ENCODE data around the gene SPACDR.

SPACDR gene

DNA sequence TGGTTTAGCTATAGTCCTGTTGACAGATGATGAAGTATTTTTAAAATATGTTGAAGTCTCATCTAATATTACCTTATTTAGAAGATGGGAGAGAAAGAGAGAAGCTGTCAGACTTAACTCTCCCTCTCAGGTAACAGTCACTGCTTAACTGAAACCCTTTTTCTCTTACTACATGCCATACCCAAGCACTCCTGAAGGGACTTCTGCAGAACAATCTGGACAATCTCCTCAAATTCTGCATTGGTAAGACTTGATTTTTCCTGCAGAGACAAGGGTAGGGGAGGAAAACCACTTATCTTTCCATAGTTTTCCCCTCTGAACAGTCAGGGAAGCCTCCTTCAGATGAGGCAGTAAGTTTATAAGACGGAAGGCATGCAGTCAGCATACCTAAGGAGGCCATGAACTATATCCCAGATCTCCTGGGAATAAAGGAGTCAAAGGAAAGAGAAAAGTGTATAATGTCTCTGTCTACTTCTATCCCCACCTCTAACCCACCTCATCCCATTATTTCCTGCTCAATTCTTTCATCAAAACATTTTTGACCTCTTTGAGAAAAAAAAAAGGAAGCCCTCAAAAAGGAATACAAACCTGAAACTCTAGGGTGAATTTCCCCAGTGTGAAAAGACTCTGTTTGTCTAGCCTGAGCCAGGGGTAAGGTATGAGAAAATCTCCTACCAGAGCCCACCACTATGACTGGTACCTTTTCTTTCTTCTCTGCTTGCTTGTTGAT lies 45.0 kb downstream of the SPACDR start:
- H3K27me3 ChIP-seq (ENCODE audit: low read depth) = no peaks in the 10 kb centered on the region
- no peak overlapping the region for H3K4me3 ChIP-seq
- H3K4me1 ChIP-seq = no peaks in the 10 kb centered on the region
- DNase-seq (ENCODE audit: low spot score in 2 of 2) = no peak
- H3K9me3 ChIP-seq = no peaks in the 10 kb centered on the region
- H3K36me3 ChIP-seq (replicated peaks) = no peaks in the 10 kb centered on the region; the same call in 1 of the 2 replicates
- in situ Hi-C loops (cut with MboI; ENCODE audit: low sequenced_read_pairs) = no loop called here

DNA sequence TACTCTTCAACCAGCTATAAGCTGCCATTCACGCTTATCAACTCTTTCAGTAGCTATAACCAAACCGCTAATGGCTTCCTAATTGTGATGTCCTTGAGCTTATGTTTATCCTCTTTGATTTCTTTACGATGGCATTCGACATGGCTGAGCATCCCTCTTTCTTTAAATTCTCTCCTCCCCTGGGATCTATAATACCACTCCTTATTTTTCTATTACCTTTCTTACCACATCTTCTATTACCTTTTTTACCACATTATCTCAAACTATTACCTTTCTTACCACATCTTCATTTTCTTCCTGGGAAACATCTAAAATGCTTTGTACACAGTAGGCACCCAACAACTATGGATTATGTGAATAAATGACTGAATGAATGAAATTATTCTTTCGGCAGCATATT lies 48.6 kb downstream of the SPACDR start:
- Histone ChIP-seq H3K9me3 (no peaks in the 10 kb centered on the region), H3K4me3 (no peak overlapping the region), H3K27me3 (ENCODE audit: low read depth) (peaks cover 2% of the 10 kb centered on the region; the same call in 1 of the 2 replicates), H3K4me1 (no peaks in the 10 kb centered on the region), H3K36me3 (replicated peaks) (no peaks in the 10 kb centered on the region)
- no peak for DNase-seq (ENCODE audit: low spot score in 2 of 2)
- in situ Hi-C loops (cut with MboI; ENCODE audit: low sequenced_read_pairs) = no loop called here

DNA sequence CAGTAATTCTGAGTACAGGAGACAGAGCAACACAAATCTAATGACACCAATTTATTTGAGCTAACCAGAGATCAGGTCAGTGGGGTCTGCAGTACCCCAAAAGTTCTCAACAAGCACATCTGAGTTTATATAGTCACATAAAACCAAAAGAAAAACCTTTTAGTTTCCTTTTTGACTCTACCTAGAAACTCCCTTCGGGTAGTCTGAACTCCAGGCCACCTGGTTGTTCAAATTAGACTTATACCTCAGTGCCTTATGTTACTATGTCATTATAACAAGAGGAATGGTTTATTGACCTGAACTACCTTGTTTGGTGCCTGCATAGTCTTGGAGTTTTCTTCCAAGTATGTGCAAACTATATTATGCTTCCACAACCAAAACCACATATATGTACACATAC lies 50.2 kb downstream of the SPACDR start:
- in situ Hi-C loops (cut with MboI; ENCODE audit: low sequenced_read_pairs) = no loop called here
- H3K27me3 ChIP-seq (ENCODE audit: low read depth) = peaks cover 6% of the 10 kb centered on the region; the same call in 1 of the 2 replicates
- no peak for DNase-seq (ENCODE audit: low spot score in 2 of 2)
- H3K4me1 ChIP-seq = no peaks in the 10 kb centered on the region
- H3K9me3 ChIP-seq = no peaks in the 10 kb centered on the region
- H3K4me3 ChIP-seq = no peak overlapping the region
- H3K36me3 ChIP-seq (replicated peaks) = no peaks in the 10 kb centered on the region

DNA sequence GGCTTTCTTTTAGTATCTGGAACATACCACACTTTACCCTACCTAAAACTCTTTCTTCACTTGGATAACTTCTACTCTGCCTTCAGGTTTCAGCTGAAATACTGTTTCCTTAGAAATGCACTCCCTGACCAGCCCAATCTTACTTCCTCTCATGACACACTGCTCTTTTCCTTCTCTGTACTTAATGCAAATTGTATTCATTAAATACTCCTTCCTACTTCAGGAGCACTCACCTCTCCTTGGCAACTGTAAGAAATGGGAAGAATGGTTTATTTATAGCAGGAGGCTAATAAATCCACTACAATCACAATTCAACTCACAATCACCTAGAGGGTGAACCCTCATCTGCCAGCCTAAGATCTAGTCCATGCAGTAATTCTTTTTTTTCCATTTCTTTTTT lies 50.7 kb downstream of the SPACDR start:
- H3K27me3 ChIP-seq (ENCODE audit: low read depth) = peaks cover 6% of the 10 kb centered on the region; the same call in 1 of the 2 replicates
- no peaks in the 10 kb centered on the region for H3K36me3 ChIP-seq (replicated peaks)
- H3K4me1 ChIP-seq = no peaks in the 10 kb centered on the region
- H3K4me3 ChIP-seq = no peak overlapping the region
- no peak for DNase-seq (ENCODE audit: low spot score in 2 of 2)
- in situ Hi-C loops (cut with MboI; ENCODE audit: low sequenced_read_pairs) = no loop called here
- H3K9me3 ChIP-seq = no peaks in the 10 kb centered on the region

DNA sequence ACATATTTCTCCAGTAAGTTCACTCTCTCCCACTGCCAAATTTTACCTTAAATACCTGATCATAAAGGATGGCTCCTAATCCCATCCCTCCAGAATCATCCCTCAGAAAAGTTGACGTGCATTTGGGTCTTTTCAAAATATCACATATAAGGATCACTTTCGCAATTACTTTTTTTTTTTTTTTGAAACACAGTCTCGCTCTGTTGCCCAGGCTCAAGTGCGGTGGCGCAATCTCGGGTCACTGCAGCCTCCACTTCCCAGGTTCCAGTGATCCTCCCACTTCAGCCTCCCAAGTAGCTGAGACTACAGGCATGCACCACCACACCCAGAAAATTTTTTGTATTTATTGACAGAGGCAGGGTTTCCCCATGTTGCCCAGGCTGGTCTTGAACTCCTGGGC lies 53.0 kb downstream of the SPACDR start:
- in situ Hi-C loops (cut with MboI; ENCODE audit: low sequenced_read_pairs) = no loop called here
- no peak overlapping the region for H3K4me3 ChIP-seq
- no peaks in the 10 kb centered on the region for H3K4me1 ChIP-seq
- no peaks in the 10 kb centered on the region for H3K36me3 ChIP-seq (replicated peaks)
- no peak for DNase-seq (ENCODE audit: low spot score in 2 of 2)
- H3K27me3 ChIP-seq (ENCODE audit: low read depth) = peaks cover 11% of the 10 kb centered on the region; the same call in 1 of the 2 replicates
- no peaks in the 10 kb centered on the region for H3K9me3 ChIP-seq

DNA sequence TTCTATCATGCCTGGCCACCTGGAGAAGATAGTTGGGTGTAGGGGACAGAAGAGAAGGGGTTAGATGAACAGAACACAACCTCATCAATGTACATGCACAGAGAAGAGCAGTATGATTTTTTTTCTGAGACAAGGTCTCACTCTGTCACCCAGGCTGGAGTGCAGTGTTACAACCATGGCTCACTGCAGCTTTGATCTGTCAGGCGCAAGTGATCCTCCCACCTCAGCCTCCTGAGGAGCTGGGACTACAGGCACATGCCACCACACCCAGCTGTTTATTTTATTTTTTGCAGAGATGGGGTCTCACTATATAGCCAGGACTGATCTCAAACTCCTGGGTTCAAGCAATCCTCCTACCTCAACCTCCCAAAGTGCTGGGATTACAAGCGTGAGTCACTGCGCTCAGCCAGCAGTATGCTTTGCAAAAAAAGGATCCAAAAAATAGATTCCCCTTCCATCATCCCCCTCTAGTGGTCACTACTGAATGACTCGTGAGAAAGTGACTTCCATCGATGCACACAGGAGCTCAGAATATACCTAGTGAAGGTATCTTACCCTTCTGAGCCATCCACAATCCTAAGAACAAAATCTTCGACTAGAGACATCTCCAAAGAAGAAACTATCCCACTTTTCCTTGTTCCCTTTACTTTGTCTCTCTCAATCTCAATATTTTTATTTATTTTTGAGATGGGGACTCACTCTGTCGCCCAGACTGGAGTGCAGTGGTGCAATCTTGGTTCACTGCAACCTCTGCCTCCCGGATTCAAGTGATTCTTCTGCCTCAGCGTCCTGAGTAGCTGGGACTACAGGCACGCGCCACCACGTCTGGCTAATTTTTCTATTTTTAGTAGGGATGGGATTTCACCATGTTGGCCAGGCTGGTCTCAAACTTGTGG lies 56.5 kb downstream of the SPACDR start:
- no peak overlapping the region for H3K4me3 ChIP-seq
- no peaks in the 10 kb centered on the region for H3K4me1 ChIP-seq
- no peaks in the 10 kb centered on the region for H3K9me3 ChIP-seq
- H3K27me3 ChIP-seq (ENCODE audit: low read depth) = peaks cover 19% of the 10 kb centered on the region; the same call in 1 of the 2 replicates
- in situ Hi-C loops (cut with MboI; ENCODE audit: low sequenced_read_pairs) = loop anchor here (5.0 kb wide), 1 partner anchor 50 kb away; the partner anchor contains the start of gene PILRB
- no peaks in the 10 kb centered on the region for H3K36me3 ChIP-seq (replicated peaks)
- DNase-seq (ENCODE audit: low spot score in 2 of 2) = peak; percentile 57 to 61

DNA sequence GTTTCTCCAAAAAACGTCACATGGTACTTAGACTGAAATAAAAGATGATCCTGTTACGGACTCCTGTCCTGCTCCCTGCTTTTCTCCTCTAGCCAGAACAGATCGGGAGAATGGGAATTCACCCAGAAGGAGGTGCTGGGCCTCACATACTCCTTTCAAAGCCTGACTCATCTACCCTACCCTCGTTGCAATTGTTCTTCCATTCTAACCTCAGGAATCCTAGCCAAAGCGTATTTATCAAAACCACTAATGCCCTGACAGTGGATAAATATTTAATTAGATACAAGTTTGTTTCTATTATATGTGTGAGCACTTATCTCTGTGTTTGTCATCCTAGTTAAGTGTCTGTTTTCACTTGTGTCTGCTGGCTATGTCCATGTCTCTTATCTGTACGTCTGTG lies 57.3 kb downstream of the SPACDR start:
- DNase-seq (ENCODE audit: low spot score in 2 of 2) = no peak
- in situ Hi-C loops (cut with MboI; ENCODE audit: low sequenced_read_pairs) = loop anchor here (5.0 kb wide), 1 partner anchor 49 kb away; the partner anchor contains the start of gene PILRB
- Histone ChIP-seq H3K4me1 (no peaks in the 10 kb centered on the region), H3K9me3 (no peaks in the 10 kb centered on the region), H3K36me3 (replicated peaks) (no peaks in the 10 kb centered on the region), H3K4me3 (no peak overlapping the region), H3K27me3 (ENCODE audit: low read depth) (peaks cover 17% of the 10 kb centered on the region; the same call in 1 of the 2 replicates)
